MCF 10A (cell line): ENCODE measurements around the gene LRMDA. TPM values are rescaled to one million over a fixed set of nuclear protein-coding genes. Genes with fewer than 3 reads are reported as not detected.

Experiments
- BruUV-seq: library from RNA; stranded (reverse); fragments of 400-500 nt; replicated peaks from 2 replicates; lab custom pipeline; 2021; lab: Mats Ljungman, UMichigan
- CTCF ChIA-PET: fragments of 300-600 bp; sonication (Branson Sonifier 250); formaldehyde crosslinking; extraction: SDS; loops from one replicate; lab custom pipeline; 2021; ENCODE audit warnings: antibody characterized with exemption, inconsistent platforms; lab: Yijun Ruan, JAX
- POLR2A ChIA-PET: fragments of 300-600, 350-650 bp; sonication (Branson Sonifier 250); formaldehyde crosslinking; extraction: SDS; loops from one replicate; lab custom pipeline; 2020; ENCODE audit warnings: antibody characterized with exemption, inconsistent platforms; lab: Yijun Ruan, JAX
- DNase-seq: peaks from one replicate; pipeline ENCODE4 v3.0.0-alpha.2; 2018; ENCODE audit not compliant: unreplicated experiment
- H3K27ac Mint-ChIP-seq: one replicate; pipeline ENCODE4 v1.8.0; 2022; ENCODE audit warnings: mild to moderate bottlenecking, low read depth, mixed read lengths; ENCODE audit not compliant: unreplicated experiment
- H3K27me3 Mint-ChIP-seq: one replicate; pipeline ENCODE4 v1.8.0; 2022; ENCODE audit warnings: mixed read lengths; ENCODE audit not compliant: insufficient read depth, unreplicated experiment
- H3K36me3 Mint-ChIP-seq: one replicate; pipeline ENCODE4 v1.8.0; 2022; ENCODE audit warnings: mild to moderate bottlenecking, moderate library complexity, mixed read lengths; ENCODE audit not compliant: insufficient read depth, unreplicated experiment
- H3K4me1 Mint-ChIP-seq: one replicate; pipeline ENCODE4 v1.8.0; 2022; ENCODE audit warnings: mixed read lengths; ENCODE audit not compliant: insufficient read depth, unreplicated experiment
- H3K4me3 Mint-ChIP-seq: one replicate; pipeline ENCODE4 v1.8.0; 2022; ENCODE audit warnings: mild to moderate bottlenecking, moderate library complexity, mixed read lengths; ENCODE audit not compliant: unreplicated experiment
- H3K9me3 Mint-ChIP-seq: one replicate; pipeline ENCODE4 v1.8.0; 2022; ENCODE audit warnings: mixed read lengths; ENCODE audit not compliant: unreplicated experiment
- intact Hi-C: fragments of 100-400 bp; cut with micrococcal nuclease; formaldehyde crosslinking; loops from 2 replicates; pipeline ENCODE4 v1.14.1; 2022
- total RNA-seq: library from RNA; stranded (reverse); gene quantifications from 2 replicates; pipeline ENCODE4 v1.2.3, GENCODE V29; 2022
- TF ChIP-seq, protein P1 (sequence below): fragments of 200-600 bp; IDR thresholded peaks from one replicate; pipeline ENCODE4 v1.8.0; 2022; ENCODE audit warnings: antibody characterized with exemption, mild to moderate bottlenecking; ENCODE audit not compliant: unreplicated experiment

The LRMDA gene
- total RNA-seq, 1 experiment from 2014 or later, result not detected

DNA sequence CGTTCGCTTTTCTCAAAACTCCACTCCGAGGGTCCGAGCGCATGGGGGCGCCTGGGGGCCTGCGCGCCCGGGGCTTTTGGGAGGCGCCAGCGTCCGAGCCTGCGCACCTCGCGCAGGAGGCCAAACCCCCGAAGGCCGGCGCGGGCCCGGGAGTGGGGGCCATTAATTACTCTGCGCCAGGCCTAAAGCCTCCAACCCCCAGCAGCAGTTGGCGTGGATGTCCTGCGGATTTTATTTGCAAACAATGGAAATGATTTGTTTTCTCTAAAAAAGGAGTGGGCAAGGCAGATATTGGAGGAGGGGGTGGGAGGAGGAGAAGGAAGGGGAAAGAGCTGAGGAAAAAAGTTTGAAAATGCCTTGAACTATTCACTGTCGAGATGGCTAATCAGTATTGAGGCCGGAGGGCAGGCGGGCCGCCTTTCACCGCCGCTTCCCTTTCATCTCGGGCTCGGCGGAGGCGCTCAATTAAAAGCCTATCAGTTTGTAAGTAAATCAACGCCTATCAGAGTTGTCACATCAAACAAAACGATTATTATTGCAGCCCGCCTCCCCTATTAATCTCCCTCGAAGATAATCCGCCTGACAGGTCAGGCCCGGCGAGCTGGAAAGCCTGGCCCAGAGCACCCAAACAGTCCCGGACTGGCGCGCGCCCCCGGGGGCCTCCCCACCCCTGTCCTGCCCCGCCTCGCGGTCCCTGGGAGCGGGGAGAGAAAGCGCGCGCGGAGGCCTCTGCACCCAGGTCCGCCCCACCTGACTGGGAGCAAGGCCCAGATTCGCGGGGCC is 26.4 kb upstream of the LRMDA start:
- intact Hi-C loops, result loop anchor here (5.0 to 10.0 kb wide), 4 partner anchors 130 to 1577 kb away; no protein-coding TSS in a partner anchor
- ChIA-PET CTCF (interaction anchor here (0.7 kb wide), 1 partner anchor 632 kb away, joined by 3 read pairs; no protein-coding TSS in a partner anchor), POLR2A (interaction anchor here (0.6 kb wide), 1 partner anchor 1143 kb away, joined by 3 read pairs; no protein-coding TSS in a partner anchor)
- Mint-ChIP-seq H3K27me3 (no peaks in the 10 kb centered on the region), H3K9me3 (no peaks in the 10 kb centered on the region), H3K36me3 (peaks cover 14% of the 10 kb centered on the region), H3K4me3 (no peak overlapping the region), H3K4me1 (peaks cover 5% of the 10 kb centered on the region), H3K27ac (no peak overlapping the region)
- no TSS peak for BruUV-seq
- no peak for DNase-seq
- TF ChIP-seq, protein P1, sequence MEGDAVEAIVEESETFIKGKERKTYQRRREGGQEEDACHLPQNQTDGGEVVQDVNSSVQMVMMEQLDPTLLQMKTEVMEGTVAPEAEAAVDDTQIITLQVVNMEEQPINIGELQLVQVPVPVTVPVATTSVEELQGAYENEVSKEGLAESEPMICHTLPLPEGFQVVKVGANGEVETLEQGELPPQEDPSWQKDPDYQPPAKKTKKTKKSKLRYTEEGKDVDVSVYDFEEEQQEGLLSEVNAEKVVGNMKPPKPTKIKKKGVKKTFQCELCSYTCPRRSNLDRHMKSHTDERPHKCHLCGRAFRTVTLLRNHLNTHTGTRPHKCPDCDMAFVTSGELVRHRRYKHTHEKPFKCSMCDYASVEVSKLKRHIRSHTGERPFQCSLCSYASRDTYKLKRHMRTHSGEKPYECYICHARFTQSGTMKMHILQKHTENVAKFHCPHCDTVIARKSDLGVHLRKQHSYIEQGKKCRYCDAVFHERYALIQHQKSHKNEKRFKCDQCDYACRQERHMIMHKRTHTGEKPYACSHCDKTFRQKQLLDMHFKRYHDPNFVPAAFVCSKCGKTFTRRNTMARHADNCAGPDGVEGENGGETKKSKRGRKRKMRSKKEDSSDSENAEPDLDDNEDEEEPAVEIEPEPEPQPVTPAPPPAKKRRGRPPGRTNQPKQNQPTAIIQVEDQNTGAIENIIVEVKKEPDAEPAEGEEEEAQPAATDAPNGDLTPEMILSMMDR, result no peak

DNA sequence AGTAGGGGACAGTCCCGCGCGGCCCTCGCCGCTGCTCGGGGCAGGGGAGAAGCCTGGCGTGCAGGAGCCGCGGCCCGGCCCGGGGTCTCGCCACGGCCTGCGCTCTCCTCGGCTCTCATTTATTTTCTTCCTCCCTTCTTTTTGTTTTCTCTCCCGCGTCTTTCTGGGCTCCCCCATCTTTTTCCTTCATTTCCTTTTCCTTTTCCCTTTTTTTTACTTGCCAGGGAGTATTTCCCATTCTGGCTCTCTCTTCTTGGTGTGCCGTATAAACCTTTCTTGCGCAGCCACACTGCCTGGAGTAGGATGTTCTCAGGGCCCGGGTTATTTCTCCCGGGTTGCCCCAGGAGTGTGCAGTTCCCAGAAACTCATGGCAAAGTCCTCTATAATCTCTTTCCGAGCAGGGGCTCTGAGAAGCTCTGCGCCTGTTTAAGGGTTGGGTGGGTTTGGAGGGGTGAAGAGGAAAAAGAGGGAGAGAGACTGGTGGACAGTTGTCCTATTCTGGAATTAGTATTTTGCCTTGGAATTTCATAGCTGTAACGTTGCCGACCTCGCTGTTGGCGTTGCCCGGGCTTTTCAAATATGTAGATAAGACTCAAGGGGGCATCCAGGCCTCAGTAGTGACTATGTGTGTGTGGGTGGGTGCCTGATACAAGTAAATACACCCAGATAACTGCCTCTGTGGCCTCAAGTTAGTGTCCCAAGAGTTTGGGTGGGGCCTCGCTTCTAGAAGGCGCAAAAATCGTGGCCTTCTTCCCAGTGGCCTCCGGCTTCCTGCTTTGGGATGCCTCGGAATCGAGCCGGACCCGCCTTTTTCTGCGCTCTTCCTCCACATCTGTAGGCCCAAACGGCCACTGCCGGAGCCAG is 25.6 kb upstream of the LRMDA start:
- no peaks in the 10 kb centered on the region for H3K27me3 Mint-ChIP-seq
- H3K4me3 Mint-ChIP-seq, result no peak overlapping the region
- POLR2A ChIA-PET, result no interaction called here
- CTCF ChIA-PET, result interaction anchor here (0.7 kb wide), 1 partner anchor 631 kb away, joined by 3 read pairs; no protein-coding TSS in a partner anchor
- H3K27ac Mint-ChIP-seq, result no peak overlapping the region
- TF ChIP-seq, protein P1, result no peak
- peaks cover 14% of the 10 kb centered on the region for H3K36me3 Mint-ChIP-seq
- intact Hi-C loops, result loop anchor here (10.0 kb wide), 2 partner anchors 129 to 309 kb away; no protein-coding TSS in a partner anchor
- H3K4me1 Mint-ChIP-seq, result peaks cover 10% of the 10 kb centered on the region
- no TSS peak for BruUV-seq
- H3K9me3 Mint-ChIP-seq, result no peaks in the 10 kb centered on the region
- no peak for DNase-seq

- BruUV-seq, result no TSS peak
- CTCF ChIA-PET, result no interaction called here
- TF ChIP-seq, protein P1, result no peak
- POLR2A ChIA-PET, result no interaction called here
- Mint-ChIP-seq H3K27me3 (no peaks in the 10 kb centered on the region), H3K9me3 (no peaks in the 10 kb centered on the region), H3K36me3 (peaks cover 14% of the 10 kb centered on the region), H3K4me1 (peaks cover 10% of the 10 kb centered on the region), H3K27ac (no peak overlapping the region), H3K4me3 (no peak overlapping the region)
- no peak for DNase-seq
- intact Hi-C loops, result loop anchor here (10.0 kb wide), 2 partner anchors 128 to 308 kb away; no protein-coding TSS in a partner anchor
Observed at GRCh38 chr10:75406462-75407223, 24.8 kb upstream of the LRMDA start.
